Measurements from ENCODE around the gene ABHD6. TPM values are rescaled to one million over a fixed set of nuclear protein-coding genes. Genes with fewer than 3 reads are reported as not detected.

Gene ABHD6
- total RNA-seq, 1 experiment from 2014 or later = 18.9 TPM

DNA sequence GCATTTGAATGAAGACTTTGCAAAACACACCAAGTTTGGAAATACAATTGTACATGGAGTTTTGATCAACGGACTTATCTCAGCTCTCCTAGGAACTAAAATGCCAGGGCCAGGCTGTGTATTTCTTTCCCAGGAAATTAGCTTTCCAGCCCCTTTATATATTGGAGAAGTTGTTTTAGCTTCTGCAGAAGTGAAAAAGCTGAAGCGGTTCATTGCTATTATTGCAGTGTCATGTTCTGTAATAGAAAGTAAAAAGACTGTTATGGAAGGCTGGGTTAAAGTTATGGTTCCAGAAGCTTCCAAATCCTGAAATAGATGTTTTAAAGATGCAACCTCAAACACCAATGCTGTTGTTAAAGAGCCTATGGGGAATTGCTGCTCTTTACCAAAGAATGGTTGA, 80.2 kb downstream of the ABHD6 start:
- intact Hi-C loops (cut with micrococcal nuclease; ENCODE audit: unreplicated experiment) (no loop called here), in situ Hi-C loops (cut with HindIII; ENCODE audit: low pct_unique_long_range_greater_than_20kb, low sequenced_read_pairs) (no loop called here)
- ATAC-seq (no peak), DNase-seq (ENCODE audit: low read depth, low spot score) (no peak)
- Histone ChIP-seq H3K27me3 (ENCODE audit: control insufficient read depth, insufficient read depth, low read length) (no peaks in the 10 kb centered on the region), H3K9me3 (ENCODE audit: control insufficient read depth, insufficient read depth, low read depth, low read length) (no peaks in the 10 kb centered on the region), H3K4me3 (ENCODE audit: low read depth in 2 of 2, low read length in 2 of 2) (no peak overlapping the region), H3K4me1 (ENCODE audit: control insufficient read depth, insufficient read depth, low read length) (no peaks in the 10 kb centered on the region), H3K27ac (ENCODE audit: low read length) (no peak overlapping the region), H3K36me3 (ENCODE audit: control insufficient read depth, insufficient read depth, low read length) (peaks cover 11% of the 10 kb centered on the region)
- TF ChIP-seq, protein P1, sequence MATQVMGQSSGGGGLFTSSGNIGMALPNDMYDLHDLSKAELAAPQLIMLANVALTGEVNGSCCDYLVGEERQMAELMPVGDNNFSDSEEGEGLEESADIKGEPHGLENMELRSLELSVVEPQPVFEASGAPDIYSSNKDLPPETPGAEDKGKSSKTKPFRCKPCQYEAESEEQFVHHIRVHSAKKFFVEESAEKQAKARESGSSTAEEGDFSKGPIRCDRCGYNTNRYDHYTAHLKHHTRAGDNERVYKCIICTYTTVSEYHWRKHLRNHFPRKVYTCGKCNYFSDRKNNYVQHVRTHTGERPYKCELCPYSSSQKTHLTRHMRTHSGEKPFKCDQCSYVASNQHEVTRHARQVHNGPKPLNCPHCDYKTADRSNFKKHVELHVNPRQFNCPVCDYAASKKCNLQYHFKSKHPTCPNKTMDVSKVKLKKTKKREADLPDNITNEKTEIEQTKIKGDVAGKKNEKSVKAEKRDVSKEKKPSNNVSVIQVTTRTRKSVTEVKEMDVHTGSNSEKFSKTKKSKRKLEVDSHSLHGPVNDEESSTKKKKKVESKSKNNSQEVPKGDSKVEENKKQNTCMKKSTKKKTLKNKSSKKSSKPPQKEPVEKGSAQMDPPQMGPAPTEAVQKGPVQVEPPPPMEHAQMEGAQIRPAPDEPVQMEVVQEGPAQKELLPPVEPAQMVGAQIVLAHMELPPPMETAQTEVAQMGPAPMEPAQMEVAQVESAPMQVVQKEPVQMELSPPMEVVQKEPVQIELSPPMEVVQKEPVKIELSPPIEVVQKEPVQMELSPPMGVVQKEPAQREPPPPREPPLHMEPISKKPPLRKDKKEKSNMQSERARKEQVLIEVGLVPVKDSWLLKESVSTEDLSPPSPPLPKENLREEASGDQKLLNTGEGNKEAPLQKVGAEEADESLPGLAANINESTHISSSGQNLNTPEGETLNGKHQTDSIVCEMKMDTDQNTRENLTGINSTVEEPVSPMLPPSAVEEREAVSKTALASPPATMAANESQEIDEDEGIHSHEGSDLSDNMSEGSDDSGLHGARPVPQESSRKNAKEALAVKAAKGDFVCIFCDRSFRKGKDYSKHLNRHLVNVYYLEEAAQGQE (IDR thresholded peaks at IDR 0.05; ENCODE audit: insufficient read depth in 1 of 2, low read depth in 2 of 2, low read length in 1 of 2) = no peak
- TF ChIP-seq TCF7L2 (IDR thresholded peaks at IDR 0.05; ENCODE audit: low read depth, low read length) (no peak), POLR2AphosphoS5 (IDR thresholded peaks at IDR 0.05; ENCODE audit: low read depth, low read length) (no peak), SIN3A (IDR thresholded peaks at IDR 0.05; ENCODE audit: borderline replicate concordance, insufficient read depth, low read depth, low read length) (no peak), CTCF (IDR thresholded peaks at IDR 0.05) (no peak)
- CTCF ChIA-PET = no interaction called here
- TSS peak; percentile 47 for BruUV-seq (replicated peaks)
- POLR2A ChIA-PET = no interaction called here

DNA sequence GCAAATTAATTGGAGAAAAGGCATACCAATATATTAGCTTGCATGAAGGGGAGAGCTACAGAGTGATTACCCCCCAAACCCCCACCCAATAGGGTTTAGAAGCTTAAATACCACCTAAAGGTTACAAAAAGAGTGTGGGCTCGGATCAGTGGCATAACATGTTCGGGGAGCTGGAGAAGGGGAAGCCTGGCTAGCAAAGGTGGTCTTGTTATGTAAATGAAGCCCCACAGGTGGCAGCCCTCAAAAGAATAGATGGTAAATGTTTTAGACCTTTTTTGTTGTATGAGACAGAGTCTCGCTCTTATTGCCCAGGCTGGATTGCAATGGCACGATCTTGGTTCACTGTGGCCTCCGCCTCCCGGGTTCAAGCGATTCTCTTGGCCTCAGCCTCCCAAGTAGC, 84.2 kb downstream of the ABHD6 start:
- DNase-seq (ENCODE audit: low read depth, low spot score) (no peak), ATAC-seq (no peak)
- in situ Hi-C loops (cut with HindIII; ENCODE audit: low pct_unique_long_range_greater_than_20kb, low sequenced_read_pairs) = no loop called here
- H3K4me1 ChIP-seq (ENCODE audit: control insufficient read depth, insufficient read depth, low read length) = no peaks in the 10 kb centered on the region; the same call in 1 of the 2 replicates
- CTCF ChIA-PET = no interaction called here
- no peaks in the 10 kb centered on the region for H3K27me3 ChIP-seq (ENCODE audit: control insufficient read depth, insufficient read depth, low read length)
- peaks cover 2% of the 10 kb centered on the region for H3K36me3 ChIP-seq (ENCODE audit: control insufficient read depth, insufficient read depth, low read length)
- POLR2A ChIA-PET = interaction anchor here (0.6 kb wide), 1 partner anchor 94 kb away, joined by 3 read pairs; no protein-coding TSS in a partner anchor
- H3K4me3 ChIP-seq (ENCODE audit: low read depth in 2 of 2, low read length in 2 of 2) = no peak overlapping the region
- no peak for TF ChIP-seq POLR2AphosphoS5 (IDR thresholded peaks at IDR 0.05; ENCODE audit: low read depth, low read length)
- TF ChIP-seq TCF7L2 (IDR thresholded peaks at IDR 0.05; ENCODE audit: low read depth, low read length) = no peak
- TF ChIP-seq, protein P1 (IDR thresholded peaks at IDR 0.05; ENCODE audit: insufficient read depth in 1 of 2, low read depth in 2 of 2, low read length in 1 of 2) = no peak
- TF ChIP-seq CTCF (IDR thresholded peaks at IDR 0.05) = no peak
- TF ChIP-seq SIN3A (IDR thresholded peaks at IDR 0.05; ENCODE audit: borderline replicate concordance, insufficient read depth, low read depth, low read length) = no peak
- H3K9me3 ChIP-seq (ENCODE audit: control insufficient read depth, insufficient read depth, low read depth, low read length) = no peaks in the 10 kb centered on the region
- intact Hi-C loops (cut with micrococcal nuclease; ENCODE audit: unreplicated experiment) = no loop called here
- no TSS peak for BruUV-seq (replicated peaks)
- H3K27ac ChIP-seq (ENCODE audit: low read length) = no peak overlapping the region

Data from Panc1 (cell line).